Activated naive CD4-positive, alpha-beta T cell treated with anti-CD3 and anti-CD28 coated beads, Interleukin-2, amount 50 U/mL, for 24 hours (primary cell): ENCODE data around the gene PRSS2.
A peak's percentile ranks its signal among the peaks of the same experiment; 100 is the strongest.
"Not testable (repeated sequence)": the region's sequence is repeated elsewhere in the genome, so short reads cannot be mapped to it uniquely, and the experiment has no call there.

Experiments
- H3K27ac Mint-ChIP-seq: one replicate; pipeline ENCODE4 v1.8.0; 2021; ENCODE audit warnings: mild to moderate bottlenecking, mixed read lengths
- H3K27me3 Mint-ChIP-seq: one replicate; pipeline ENCODE4 v1.8.0; 2021; ENCODE audit warnings: mixed read lengths
- H3K36me3 Mint-ChIP-seq: one replicate; pipeline ENCODE4 v1.8.0; 2021; ENCODE audit warnings: mixed read lengths
- H3K4me1 Mint-ChIP-seq: one replicate; pipeline ENCODE4 v1.8.0; 2021; ENCODE audit warnings: mixed read lengths
- H3K4me3 Mint-ChIP-seq: one replicate; pipeline ENCODE4 v1.8.0; 2021; ENCODE audit warnings: mild to moderate bottlenecking, mixed read lengths
- H3K9me3 Mint-ChIP-seq: one replicate; pipeline ENCODE4 v1.8.0; 2021; ENCODE audit warnings: mixed read lengths

PRSS2 gene

DNA sequence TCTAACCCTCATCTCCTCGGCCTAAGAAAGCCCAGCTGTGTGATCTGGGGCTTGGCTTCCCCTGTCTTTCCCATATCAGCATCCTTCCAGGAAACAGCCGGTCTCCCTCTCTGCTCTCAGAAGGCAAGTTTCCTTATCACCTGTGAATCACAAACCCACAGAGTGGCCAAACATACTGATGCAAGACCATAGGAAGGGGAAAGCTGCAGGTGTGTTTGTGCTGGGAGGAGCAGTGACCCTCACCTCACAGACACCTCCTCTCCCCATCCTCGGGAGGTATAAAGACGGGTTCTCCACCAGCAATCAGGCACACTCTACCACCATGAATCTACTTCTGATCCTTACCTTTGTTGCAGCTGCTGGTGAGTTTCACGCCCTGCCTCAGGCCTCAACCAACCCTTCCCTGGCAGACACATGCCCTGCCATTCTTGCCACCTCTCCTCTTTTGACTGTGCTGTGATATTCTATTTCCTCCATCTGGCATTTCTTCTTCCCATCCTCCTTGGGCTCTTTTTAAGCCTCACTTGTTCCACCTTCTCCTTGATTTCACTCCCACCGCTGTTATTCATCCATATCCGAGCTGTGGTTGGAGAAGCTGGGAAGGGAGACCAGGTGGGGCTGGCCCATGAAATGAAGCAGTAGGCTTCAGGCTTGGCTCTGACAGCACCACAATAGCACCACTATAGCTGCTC is at the start of gene PRSS2:
TSS of gene PRSS2 (plus strand) at position 310 of the 692 bp plus-strand sequence. CDS start at position 323, 13 bp downstream.
- Mint-ChIP-seq H3K9me3 (no peaks in the 10 kb centered on the region), H3K36me3 (no peaks in the 10 kb centered on the region), H3K27ac (no peak within 1 kb of the TSS), H3K4me1 (no peaks in the 10 kb centered on the region), H3K27me3 (no peaks in the 10 kb centered on the region), H3K4me3 (no peak within 1 kb of the TSS)

DNA sequence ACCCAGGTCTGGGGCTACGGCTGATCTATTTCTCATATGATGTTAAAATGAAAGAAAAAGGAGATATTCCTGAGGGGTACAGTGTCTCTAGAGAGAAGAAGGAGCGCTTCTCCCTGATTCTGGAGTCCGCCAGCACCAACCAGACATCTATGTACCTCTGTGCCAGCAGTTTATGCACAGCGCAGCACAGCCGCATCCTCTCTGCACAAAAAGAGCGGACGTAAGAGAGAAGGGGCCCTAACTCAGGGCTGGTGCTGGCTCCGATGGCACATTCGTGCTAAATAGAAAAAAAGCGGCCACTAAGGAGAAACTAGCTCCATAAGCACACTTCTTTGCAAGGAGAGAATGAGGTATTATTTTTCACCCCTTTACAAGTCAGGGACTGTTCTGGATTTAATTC is 49.8 kb upstream of the PRSS2 start:
- Mint-ChIP-seq H3K9me3 (no peaks in the 10 kb centered on the region), H3K27ac (no peak overlapping the region), H3K27me3 (no peaks in the 10 kb centered on the region), H3K4me1 (peaks cover 44% of the 10 kb centered on the region), H3K4me3 (peak overlapping the region; percentile 85), H3K36me3 (peaks cover 2% of the 10 kb centered on the region)

GRCh38 chr7:142722248-142722794 is 48.4 kb upstream of the PRSS2 start:
- Mint-ChIP-seq H3K4me3 (peak overlapping the region; percentile 85), H3K27ac (peak overlapping the region; percentile 85), H3K27me3 (no peaks in the 10 kb centered on the region), H3K9me3 (no peaks in the 10 kb centered on the region), H3K4me1 (peaks cover 32% of the 10 kb centered on the region), H3K36me3 (peaks cover 2% of the 10 kb centered on the region)

DNA sequence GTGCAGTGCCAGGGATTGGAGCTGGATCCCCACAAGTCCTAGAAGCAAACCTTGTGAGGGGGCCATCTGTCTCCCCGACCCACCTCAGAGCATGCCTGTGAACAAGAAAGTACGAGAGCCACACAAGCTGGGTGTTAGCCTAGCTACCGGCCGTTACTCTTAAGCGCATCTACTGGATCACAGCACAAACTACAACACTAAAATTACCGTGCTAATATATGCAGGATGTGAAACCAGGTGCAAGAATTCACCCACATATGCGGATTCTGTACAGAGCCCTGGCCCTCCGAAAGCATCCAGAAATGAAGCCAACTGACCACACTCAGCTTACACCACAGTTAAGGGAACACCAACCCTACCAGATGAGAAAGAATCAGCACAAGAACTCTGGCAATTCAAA is 37.5 kb upstream of the PRSS2 start:
- H3K36me3 Mint-ChIP-seq = peaks cover 2% of the 10 kb centered on the region
- H3K9me3 Mint-ChIP-seq = no peaks in the 10 kb centered on the region
- H3K4me1 Mint-ChIP-seq = no peaks in the 10 kb centered on the region
- no peak overlapping the region for H3K27ac Mint-ChIP-seq
- no peak overlapping the region for H3K4me3 Mint-ChIP-seq
- no peaks in the 10 kb centered on the region for H3K27me3 Mint-ChIP-seq

- no peaks in the 10 kb centered on the region for H3K27me3 Mint-ChIP-seq
- no peaks in the 10 kb centered on the region for H3K9me3 Mint-ChIP-seq
- peak overlapping the region; percentile 39 for H3K4me3 Mint-ChIP-seq
- no peaks in the 10 kb centered on the region for H3K36me3 Mint-ChIP-seq
- H3K27ac Mint-ChIP-seq = peak overlapping the region; percentile 35
- H3K4me1 Mint-ChIP-seq = peaks cover 10% of the 10 kb centered on the region
Measured at GRCh38 chr7:142739923-142740492, 30.8 kb upstream of the PRSS2 start.

DNA sequence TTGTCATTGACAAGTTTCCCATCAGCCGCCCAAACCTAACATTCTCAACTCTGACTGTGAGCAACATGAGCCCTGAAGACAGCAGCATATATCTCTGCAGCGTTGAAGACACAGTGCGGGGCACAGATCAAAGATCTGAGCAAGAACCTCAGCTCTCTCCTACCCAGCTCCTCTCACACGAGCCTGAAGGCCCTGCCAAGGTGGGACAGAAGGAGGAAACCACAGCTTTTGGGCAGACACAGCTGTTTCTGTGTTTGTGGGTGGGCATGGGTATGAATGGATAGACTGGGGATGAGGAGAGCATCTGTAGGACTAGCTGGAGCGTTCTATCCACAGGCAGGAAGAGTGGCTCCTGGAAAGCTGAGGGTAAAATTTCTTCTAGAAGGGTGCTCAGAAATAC is 30.0 kb upstream of the PRSS2 start:
- Mint-ChIP-seq H3K9me3 (no peaks in the 10 kb centered on the region), H3K4me3 (no peak overlapping the region), H3K27ac (no peak overlapping the region), H3K27me3 (no peaks in the 10 kb centered on the region), H3K4me1 (peaks cover 10% of the 10 kb centered on the region), H3K36me3 (no peaks in the 10 kb centered on the region)

GRCh38 chr7:142741932-142742331 is 28.8 kb upstream of the PRSS2 start:
- H3K36me3 Mint-ChIP-seq, H3K9me3 Mint-ChIP-seq, H3K27ac Mint-ChIP-seq, H3K4me3 Mint-ChIP-seq, H3K27me3 Mint-ChIP-seq: not testable (repeated sequence)
- H3K4me1 Mint-ChIP-seq = peaks cover 10% of the 10 kb centered on the region

- peaks cover under 1% of the 10 kb centered on the region for H3K4me1 Mint-ChIP-seq
- no peak overlapping the region for H3K4me3 Mint-ChIP-seq
- no peaks in the 10 kb centered on the region for H3K27me3 Mint-ChIP-seq
- no peaks in the 10 kb centered on the region for H3K36me3 Mint-ChIP-seq
- no peak overlapping the region for H3K27ac Mint-ChIP-seq
- no peaks in the 10 kb centered on the region for H3K9me3 Mint-ChIP-seq
Measured at GRCh38 chr7:142745091-142745635, 25.6 kb upstream of the PRSS2 start.

- Mint-ChIP-seq H3K36me3 (no peaks in the 10 kb centered on the region), H3K27me3 (no peaks in the 10 kb centered on the region), H3K4me1 (no peaks in the 10 kb centered on the region), H3K27ac (no peak overlapping the region), H3K9me3 (no peaks in the 10 kb centered on the region), H3K4me3 (no peak overlapping the region)
Measured at GRCh38 chr7:142745745-142746144, 25.0 kb upstream of the PRSS2 start.

- Mint-ChIP-seq H3K4me1 (no peaks in the 10 kb centered on the region), H3K27ac (no peak overlapping the region), H3K36me3 (no peaks in the 10 kb centered on the region), H3K27me3 (no peaks in the 10 kb centered on the region), H3K9me3 (no peaks in the 10 kb centered on the region), H3K4me3 (no peak overlapping the region)
Measured at GRCh38 chr7:142746264-142746663, 24.5 kb upstream of the PRSS2 start.

DNA sequence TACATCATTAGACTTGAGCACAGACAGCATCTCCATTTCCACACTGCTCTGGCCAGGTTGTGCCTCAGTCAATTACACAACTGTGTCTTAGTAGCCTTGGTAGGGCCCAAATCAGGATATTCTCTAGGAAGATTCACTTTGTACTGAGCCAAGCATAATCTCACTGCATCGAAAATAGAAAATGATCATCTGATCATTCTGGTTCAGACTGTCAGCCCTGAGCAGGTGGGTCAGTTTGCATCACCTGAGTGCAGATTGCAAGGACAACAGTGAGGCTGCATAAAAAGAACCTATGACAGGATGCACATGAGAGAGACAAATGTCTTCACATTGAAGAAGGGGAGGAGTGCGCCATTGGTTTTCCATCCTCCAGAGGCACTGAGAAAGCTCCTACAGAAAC is 22.4 kb upstream of the PRSS2 start:
- not testable (repeated sequence) for H3K36me3 Mint-ChIP-seq, H3K27me3 Mint-ChIP-seq, H3K27ac Mint-ChIP-seq, H3K9me3 Mint-ChIP-seq, H3K4me3 Mint-ChIP-seq, H3K4me1 Mint-ChIP-seq

DNA sequence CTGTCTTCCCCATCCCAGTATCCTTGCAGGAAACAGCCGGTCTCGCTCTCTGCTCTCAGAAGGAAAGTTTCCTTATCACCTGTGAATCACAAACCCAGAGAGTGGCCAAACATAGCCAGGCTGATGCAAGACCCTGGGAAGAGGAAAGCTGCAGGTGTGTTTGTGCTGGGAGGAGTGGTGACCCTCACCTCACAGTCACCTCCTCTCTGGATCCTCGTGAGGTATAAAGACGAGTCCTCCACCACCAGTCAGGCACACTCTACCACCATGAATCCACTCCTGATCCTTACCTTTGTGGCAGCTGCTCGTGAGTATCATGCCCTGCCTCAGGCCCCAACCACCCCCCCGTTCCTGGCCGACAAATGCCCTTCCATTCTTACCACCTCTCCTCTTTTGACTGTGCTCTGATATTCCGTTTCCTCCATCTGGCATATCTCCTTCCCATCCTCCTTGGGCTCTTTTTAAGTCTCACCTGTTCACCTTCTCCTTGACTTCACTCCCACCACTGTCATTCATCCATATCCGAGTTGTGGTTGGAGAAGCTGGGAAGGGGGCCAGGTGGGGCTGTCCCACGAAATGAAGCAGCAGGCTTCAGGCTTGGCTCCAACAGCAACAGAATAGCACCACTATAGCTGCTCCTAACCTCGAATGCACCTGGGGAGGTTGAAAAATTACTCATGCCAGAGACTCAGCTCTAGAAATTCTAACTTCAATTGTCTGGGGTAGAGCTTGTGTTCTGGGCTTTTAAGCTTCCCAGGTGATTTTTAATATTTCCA is 21.4 kb upstream of the PRSS2 start, which contains the start of gene PRSS1:
TSS of gene PRSS1 (plus strand) at position 255 of the 776 bp plus-strand sequence. CDS start at position 268, 13 bp downstream.
- Mint-ChIP-seq H3K27ac (no peak within 1 kb of the TSS), H3K4me1 (no peaks in the 10 kb centered on the region), H3K9me3 (no peaks in the 10 kb centered on the region), H3K4me3 (no peak within 1 kb of the TSS), H3K27me3 (no peaks in the 10 kb centered on the region), H3K36me3 (no peaks in the 10 kb centered on the region)

GRCh38 chr7:142750321-142750938 is 20.3 kb upstream of the PRSS2 start:
- Mint-ChIP-seq H3K9me3 (no peaks in the 10 kb centered on the region), H3K36me3 (no peaks in the 10 kb centered on the region), H3K4me3 (no peak overlapping the region), H3K4me1 (no peaks in the 10 kb centered on the region), H3K27me3 (no peaks in the 10 kb centered on the region), H3K27ac (no peak overlapping the region)

DNA sequence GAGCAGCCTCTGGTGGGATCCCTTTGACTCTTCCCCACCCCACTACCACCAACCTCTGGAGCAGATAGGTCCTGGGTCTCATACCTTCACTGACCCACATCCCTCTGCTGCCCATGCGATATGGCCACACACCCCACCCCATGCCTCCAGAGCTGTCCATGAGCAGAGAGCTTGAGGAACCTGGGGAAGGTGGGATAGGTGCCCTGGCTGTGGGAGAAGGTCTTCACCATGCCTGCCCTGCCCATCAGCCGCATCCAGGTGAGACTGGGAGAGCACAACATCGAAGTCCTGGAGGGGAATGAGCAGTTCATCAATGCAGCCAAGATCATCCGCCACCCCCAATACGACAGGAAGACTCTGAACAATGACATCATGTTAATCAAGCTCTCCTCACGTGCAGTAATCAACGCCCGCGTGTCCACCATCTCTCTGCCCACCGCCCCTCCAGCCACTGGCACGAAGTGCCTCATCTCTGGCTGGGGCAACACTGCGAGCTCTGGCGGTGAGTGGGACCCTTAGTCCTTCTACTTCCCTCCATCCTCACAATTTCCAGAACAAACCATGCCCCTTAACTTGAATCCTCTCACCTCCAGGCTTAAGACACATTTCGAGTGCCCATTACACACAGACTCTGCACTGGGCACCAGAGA is 19.1 kb upstream of the PRSS2 start:
- H3K4me1 Mint-ChIP-seq, H3K4me3 Mint-ChIP-seq, H3K27me3 Mint-ChIP-seq, H3K9me3 Mint-ChIP-seq, H3K27ac Mint-ChIP-seq, H3K36me3 Mint-ChIP-seq: not testable (repeated sequence)
